ENCODE data around the gene PEA15.

Gene PEA15, protein sequence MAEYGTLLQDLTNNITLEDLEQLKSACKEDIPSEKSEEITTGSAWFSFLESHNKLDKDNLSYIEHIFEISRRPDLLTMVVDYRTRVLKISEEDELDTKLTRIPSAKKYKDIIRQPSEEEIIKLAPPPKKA

DNA sequence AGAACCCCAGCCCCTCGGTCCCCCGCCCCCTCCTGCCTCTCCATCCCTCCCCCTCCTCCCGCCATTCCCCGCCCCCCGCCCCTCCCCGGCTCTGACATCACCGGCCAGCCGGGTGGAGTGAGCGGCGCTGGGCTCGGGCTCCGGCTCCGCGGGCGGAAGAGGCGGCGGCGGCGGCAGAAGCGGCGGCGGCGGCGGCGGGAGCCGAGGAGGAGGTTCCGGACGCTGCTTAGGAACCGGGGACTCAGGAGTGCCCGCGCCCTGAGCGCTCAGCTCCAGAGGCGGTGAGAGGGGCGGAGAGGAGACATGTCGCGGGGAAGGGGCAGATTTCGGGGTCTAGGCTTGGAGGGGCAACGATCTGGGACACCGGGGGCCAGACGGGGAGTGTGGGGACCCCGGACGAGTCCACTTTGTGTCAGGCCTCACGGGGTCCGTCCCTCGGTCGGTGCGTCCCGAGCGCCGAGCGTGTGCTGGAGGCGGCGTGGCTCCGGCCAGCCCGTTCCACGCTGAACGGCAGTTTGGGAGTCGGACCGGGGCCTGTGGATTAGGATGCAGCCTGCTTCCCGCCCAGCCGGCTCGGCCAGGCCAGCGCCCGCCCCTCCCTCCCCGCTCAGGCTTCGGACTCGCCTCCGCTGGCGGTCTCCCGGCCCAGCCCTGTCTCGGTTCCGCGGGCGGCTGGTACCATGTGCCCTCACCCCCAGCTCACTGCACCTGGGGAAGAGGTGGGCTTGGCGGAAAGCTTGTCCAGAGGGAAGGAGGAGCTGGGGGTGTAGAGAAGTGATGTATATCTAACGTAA is at the start of gene PEA15:
Gene PEA15 (plus strand): TSS at position 143 of the 794 bp plus-strand sequence. CDS start 6,161 bp downstream, outside the sequence.
- DNase-seq (ENCODE audit: low read depth) = peak; percentile 68

DNA sequence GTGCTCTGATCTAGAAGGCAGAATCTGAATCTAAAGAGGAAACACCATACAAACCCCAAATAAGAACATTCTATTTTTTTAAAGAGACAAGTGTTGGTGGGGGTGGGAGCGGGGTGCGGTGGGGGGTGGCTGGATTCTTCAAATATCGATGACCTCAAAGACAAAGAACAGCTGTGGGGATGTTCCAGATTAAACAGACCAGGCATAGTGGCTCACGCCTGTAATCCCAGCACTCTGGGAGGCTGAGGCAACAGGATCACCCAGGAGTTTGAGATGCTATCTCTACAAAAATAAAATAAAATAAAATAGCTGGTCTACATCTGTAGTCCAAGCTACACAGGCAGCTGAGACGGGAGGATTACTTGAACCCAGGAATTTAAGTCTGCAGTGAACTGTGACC is 48.8 kb upstream of the PEA15 start:
- DNase-seq (ENCODE audit: low read depth) = no peak

DNA sequence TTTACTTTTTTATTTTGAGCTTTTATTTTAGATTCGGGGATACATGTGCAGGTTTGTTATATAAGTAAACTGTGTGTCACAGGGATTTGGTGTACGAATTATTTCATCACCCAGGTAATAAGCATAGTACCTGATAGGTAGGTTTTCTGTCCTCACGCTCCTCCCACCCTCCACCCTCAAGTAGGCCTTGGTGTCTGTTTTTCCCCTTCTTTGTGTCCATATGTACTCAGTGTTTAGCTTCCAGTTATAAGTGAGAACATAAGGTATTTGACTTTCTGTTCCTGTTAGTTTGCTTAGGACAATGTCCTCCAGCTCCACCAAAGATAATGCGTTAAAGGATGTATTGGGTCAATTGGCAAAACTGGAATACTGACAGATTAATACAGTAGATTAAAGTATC is 48.0 kb upstream of the PEA15 start:
- no peak for DNase-seq (ENCODE audit: low read depth)

DNA sequence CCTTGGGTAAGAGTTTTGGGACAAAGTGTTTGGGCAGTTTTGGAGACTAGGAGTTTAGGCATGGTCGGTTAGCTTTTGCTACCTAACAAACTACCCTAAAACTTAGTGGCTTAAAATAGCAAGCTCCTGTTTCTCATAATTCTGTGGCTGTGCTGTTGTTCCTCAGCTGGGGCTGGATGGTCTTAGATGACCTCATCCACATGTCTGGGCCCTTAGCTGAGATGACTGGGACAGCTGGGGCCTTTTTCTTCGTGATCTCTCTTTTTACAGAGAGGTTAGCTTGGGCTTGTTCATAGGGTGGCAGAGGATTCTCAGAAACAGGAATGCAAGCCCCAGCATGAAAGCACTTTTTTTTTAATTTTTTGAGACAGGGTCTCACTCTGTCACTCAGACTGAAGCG is 47.2 kb upstream of the PEA15 start:
- no peak for DNase-seq (ENCODE audit: low read depth)

DNA sequence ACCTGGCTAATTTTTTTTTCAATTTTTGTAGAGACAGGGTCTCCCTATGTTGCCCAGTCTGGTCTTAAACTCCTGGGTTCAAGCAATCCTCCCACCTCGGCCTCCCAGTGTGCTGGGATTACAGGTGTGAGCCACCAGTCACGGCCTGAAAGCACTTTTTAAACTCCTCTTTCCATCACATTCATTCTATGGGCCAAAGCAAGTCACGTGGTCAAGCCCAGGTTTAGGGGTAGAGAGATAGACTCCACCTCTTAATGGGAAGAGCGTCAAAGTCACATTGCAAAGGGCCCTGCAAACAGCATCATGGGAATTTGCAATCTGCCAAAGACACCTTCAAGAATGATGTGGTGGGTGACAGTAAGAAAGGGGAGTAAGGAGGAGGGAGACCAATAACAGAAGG is 46.6 kb upstream of the PEA15 start:
- DNase-seq (ENCODE audit: low read depth) = no peak

DNA sequence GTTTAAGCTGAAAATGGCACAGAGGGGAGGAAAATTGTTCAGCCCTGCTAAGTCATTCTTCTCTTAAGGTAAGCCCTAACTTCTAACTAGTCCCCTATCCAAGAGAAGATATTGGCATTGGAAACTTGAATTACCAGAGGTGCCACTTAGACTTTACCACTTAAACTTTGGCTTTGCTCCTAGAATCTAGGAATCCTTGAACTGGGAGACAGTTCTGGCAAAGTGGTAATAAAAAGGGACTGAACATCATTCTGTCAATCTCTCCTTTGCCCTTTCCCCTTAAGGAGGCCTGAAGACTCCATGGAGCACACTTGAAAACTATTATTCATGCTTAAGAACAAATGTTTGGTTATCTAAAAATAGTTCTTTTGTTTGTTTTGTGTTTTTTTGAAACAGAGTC is 45.3 kb upstream of the PEA15 start:
- DNase-seq (ENCODE audit: low read depth) = no peak

DNA sequence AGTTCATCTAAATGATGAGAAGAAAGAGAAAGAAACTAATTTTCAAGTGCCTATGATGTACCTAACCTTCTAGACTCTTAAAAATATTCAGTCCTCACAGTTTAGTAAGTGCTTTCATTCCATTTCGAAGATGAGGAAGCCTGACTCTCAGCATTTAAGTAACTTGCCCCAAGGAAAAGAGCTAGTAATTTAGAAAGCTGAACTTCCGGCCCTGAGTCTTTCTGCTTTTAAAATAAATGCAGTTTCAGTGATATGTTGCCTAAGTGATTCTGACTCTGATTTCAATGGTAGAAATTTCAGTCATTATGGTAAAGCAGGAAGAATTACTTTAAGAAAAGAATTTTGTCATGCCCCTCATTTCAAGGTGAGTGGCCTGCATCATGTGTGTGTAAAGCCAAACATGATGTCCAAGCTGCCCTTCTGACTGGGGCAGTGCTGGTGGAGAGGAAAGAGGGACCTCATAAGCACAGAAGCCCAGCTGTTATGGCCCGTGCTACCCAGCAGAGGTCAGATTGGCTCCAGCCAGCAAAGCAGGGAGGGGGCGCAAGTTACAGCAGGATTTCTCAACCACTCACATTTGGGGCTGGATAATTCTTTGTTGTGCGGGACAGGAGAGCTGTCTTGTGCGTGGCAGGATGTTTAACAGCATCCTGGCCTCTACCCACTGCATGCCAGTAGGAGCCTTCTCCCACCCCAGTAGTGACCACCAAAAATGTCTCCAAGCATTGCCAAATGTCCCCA is 43.0 kb upstream of the PEA15 start:
- no peak for DNase-seq (ENCODE audit: low read depth)

DNA sequence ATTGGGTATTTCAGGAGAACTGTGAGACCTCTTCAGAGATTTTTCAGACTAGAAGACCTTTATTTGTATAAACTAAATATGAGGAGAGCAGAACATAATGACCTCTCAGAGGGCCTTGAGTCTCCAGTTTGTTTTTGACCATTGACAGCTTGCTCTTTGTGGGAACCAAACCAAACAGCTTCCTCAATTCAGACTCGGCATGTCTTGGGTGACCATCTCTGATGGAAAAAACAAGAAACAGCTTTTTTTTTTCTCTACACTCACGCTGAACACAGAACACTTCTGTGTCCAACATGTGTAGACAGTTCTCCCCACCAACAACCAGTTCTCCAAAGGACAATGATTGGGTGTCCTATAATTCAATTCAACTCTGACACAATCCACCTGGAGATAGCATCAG is 42.3 kb upstream of the PEA15 start:
- DNase-seq (ENCODE audit: low read depth) = no peak

DNA sequence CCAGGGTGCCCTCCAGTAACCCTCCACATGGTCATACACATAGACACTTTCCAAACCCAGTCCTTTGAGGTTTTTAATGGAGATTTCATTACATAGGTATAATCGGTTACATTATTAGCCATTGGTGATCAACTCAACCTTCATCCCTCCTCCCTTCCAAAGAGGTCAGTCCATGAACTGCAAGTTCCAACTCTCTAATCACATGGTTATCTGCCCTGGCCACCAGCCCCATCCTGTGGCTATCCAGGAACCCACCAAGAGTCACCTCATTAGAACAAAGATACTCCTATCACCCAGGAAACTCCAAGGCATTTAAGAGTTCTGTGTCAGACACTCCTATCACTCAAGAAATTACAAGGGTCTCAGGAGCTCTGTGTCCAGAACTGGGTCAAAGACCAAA is 41.6 kb upstream of the PEA15 start:
- DNase-seq (ENCODE audit: low read depth) = no peak

DNA sequence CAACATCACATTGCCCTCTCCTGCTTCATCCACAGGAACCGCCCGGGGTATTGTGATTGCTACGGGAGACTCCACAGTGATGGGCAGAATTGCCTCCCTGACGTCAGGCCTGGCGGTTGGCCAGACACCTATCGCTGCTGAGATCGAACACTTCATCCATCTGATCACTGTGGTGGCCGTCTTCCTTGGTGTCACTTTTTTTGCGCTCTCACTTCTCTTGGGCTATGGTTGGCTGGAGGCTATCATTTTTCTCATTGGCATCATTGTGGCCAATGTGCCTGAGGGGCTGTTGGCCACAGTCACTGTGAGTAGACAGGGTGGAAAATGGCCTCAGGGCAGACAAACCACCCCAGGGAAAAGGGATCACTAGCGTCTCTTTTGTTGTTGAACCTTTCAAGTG is 41.1 kb upstream of the PEA15 start:
- DNase-seq (ENCODE audit: low read depth) = no peak

DNA sequence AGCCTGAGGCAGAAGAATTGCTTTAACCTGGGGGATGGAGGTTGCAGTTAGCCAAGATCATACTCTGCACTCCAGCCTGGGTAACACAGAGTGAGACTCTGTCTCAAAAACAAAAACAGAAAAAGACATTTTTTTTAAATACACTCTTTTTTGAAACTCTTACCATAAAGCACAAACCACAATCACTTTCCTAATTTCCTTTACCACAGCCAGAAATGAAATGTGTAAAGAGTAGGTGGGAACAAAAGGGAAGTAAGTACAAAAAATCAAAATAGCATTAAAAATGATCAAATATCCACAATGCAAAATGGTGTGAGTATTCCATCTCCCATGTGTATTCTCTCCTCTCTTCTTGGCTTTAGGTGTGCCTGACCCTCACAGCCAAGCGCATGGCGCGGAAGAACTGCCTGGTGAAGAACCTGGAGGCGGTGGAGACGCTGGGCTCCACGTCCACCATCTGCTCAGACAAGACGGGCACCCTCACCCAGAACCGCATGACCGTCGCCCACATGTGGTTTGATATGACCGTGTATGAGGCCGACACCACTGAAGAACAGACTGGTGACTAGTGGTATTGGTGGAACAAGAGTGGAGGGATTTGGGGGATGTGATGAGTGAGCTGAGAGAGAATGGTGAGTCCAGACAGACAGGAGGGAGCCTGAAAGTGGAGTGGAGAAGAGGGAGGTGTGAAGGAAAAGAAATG is 38.9 kb upstream of the PEA15 start:
- DNase-seq (ENCODE audit: low read depth) = no peak

DNA sequence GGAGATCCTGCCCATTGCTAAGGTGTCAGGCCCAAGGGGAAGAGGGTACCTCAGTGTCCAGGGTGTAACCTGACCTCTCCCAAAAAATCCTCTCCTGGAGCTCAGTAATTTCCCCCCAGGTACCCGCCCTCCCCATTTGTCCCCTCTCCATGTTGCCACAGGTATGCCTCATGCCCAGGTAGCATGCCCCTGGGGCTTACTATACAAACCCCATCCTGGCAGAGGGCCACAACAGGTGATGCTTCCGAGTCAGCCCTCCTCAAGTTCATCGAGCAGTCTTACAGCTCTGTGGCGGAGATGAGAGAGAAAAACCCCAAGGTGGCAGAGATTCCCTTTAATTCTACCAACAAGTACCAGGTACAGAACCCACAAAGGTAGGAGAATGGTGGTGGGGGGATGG is 38.1 kb upstream of the PEA15 start:
- no peak for DNase-seq (ENCODE audit: low read depth)

DNA sequence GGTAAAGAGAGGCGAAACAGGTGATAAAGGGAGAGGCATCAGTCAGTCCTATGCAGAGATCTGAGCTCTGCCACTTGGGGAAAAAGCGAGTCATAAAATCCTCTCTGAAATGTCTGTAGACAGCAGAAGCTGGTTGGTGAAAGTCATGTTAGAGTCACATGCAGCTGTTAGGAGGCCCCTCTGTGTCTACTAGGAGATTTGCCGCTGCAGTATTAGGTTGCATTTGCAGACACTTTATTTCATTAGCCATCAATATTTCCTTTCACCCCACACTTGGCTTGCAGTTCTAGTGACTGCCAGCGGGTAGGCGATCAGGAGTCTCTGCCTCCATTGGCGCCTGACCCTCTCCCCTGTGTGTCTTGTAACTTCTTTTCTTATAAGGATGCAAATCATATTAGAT is 37.6 kb upstream of the PEA15 start:
- peak; percentile 1 for DNase-seq (ENCODE audit: low read depth)

DNA sequence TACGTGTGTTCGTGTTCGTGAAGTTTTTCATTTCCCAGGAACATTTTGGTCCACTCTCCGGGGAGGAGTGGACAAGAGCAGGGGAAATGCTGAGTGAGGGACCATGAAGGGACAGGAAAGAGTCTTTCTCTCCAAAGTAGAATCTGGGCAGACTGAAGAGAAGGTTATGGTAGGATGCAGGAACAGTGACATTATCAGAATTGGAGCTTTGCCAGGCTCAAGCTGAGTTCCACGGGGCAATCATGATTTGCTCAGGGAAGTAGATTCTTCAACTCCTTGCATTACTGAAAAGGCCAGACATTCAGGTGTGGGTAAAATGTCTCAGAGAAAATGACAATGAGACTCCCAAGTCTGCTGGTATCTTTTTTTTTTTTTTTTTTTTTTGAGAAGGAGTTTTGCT is 37.2 kb upstream of the PEA15 start:
- no peak for DNase-seq (ENCODE audit: low read depth)

DNA sequence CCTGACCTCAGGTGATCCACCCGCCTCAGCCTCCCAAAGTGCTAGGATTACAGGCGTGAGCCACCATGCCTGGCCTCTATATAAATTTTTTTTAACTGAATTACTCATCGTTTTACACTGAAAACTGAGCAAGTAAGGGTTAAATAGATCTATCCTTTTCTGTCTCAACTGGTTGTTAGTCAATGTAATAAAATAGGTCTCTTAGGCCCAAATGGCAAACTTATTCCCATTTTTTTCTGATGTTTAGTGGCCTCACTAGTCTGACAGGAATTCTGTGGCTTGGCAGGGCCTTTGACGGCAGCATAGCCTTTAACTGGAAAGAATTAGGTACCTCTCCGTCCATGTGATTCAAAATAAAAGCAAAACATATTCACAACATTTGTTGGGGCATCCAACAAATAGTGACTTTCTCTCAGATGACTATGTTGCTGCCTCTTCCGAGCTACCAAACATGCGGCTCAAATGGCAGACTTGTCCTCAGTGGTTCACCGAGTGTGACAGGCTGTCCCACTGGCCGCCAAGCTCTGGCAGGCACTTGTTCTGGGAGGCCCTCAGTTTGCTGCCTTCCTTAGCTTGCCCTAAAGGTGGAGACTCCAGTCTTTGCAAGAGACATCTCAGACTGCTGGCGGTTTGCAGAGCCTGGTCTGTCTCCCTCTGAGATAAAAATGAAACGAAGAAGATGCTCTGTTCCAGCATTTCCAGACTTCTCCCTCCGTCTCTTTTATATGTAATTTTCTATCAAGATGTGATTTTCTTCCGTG is 36.4 kb upstream of the PEA15 start:
- DNase-seq (ENCODE audit: low read depth) = no peak

DNA sequence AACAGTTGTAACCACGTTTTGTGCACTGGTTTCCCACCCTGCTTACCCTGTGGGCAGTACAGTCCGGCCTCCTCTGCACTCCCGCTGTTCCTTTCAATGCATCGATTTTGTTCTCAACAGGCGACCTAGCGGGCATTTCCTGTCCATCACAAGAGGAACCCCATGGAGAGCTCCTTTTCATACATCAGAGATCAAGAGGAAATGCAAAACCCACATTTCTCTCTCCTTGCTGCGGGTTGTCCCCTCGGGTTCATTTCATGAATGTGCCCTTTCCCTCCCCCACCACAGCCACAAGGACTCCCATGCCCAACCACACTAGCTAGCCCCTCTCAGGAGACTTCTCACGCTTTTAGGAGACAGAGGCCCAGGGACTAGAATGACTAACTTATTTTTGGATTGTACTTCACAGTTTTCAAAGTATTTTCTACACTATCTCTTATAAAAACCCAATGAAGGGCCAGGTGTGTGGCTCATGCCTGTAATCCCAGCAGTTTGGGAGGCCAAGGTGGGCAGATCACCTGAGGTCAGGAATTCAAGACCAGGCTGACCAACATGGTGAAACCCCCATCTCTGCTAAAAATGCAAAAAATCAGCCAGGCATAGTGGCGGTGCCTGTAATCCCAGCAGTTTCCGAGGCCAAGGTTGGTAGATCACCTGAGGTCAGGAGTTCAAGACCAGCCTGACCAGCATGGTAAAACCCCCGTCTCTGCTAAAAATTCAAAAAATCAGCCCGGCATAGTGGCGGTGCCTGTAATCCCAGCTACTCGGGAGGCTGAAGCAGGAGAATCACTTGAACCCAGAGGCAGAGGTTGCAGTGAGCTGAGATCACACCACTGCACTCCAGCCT is 35.4 kb upstream of the PEA15 start:
- DNase-seq (ENCODE audit: low read depth) = no peak

DNA sequence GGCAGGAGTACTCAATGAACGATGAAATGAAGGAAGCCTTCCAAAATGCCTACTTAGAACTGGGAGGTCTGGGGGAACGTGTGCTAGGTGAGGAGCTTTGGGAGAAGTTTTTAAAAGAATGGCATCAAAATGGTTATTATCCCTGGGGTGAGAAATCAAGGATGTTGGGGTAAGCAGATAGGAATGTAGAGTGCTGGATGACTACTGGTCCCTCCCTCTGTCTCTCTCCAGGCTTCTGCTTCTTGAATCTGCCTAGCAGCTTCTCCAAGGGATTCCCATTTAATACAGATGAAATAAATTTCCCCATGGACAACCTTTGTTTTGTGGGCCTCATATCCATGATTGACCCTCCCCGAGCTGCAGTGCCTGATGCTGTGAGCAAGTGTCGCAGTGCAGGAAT is 33.8 kb upstream of the PEA15 start:
- no peak for DNase-seq (ENCODE audit: low read depth)

DNA sequence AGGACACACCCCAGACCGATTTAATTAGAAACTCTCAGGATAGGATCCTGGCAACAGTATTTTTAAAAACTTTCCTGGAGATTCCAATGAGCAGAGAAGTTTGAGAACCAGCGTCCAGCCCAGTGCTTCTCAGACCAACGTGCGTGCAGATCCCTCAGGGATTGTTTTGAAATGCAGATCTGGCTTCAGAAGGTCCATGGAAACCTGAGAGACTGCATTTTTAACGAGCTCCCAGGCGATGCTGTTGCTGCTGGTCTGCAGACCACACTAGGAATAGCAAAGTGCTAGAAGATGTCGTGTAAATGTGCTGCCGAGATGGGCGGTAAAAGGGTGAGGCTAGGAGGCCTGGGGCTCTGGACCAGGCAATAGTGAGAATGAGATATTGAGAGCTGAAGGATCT is 33.2 kb upstream of the PEA15 start:
- DNase-seq (ENCODE audit: low read depth) = no peak

DNA sequence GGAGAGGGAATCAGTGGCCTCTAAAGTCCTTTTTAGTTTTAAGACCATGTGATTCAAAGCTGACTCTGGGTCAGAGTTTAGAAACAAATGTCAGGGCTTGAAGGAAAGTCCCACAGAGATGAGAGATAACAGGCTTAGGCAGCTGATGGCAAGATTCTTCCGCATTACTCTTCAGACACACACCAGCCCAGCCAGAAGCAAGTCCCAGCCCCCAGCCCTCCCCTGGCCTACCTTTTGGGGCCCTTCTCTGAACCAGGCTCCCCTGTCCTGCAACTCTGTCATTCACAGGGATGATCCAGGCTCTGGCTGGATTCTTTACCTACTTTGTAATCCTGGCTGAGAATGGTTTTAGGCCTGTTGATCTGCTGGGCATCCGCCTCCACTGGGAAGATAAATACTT is 28.0 kb upstream of the PEA15 start:
- DNase-seq (ENCODE audit: low read depth) = no peak

DNA sequence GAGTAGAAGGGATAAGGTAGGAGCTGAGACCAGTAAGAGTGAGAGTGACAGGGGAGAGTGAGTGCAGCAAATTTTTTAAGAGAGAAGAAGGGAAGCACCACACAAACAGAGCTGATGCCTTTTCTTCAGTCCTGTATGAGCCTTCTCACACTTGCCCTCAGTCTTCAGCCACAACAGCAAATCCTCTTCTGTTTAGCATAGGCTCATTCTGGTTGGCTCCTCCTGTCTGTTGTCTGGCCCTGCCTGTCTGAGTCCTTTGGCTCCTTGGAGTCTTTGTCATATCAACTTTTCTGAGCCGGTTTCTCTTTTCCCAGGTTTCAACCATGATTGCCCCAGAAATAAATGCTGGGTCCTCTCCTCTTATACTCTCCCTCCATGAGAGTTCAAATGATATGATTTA is 27.5 kb upstream of the PEA15 start:
- no peak for DNase-seq (ENCODE audit: low read depth)

DNA sequence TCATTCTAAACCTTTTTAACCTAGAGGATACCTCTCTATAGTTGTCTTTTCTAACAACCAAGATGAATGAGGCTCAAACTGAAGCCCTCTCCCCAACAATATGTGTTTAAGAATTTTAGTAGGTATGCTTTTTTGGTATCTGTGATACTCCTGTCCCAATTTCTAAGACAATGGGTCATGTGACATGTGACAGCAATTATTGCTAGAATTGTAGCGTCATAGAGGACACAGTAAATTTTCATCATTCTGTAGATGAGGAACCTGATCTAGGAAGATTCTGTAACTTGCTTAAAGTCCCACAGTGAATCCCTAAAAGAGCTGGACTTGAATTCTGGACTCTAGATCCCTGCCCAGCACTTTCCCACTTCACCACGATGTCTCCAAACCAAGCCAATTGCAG is 26.5 kb upstream of the PEA15 start:
- no peak for DNase-seq (ENCODE audit: low read depth)

Measured in activated T-cell treated with anti-CD3 and anti-CD28 coated beads for 24 hours (primary cell).